GM10248 (cell line): ENCODE data around the gene AEBP2.

Experiments used
- CTCF ChIA-PET: fragments of 300-600 bp; sonication (Branson Sonifier 250); formaldehyde crosslinking; extraction: SDS; loops from one replicate; lab custom pipeline; 2021; ENCODE audit warnings: antibody characterized with exemption; lab: Yijun Ruan, JAX
- POLR2A ChIA-PET: fragments of 350-650 bp; sonication (Branson Sonifier 250); formaldehyde crosslinking; extraction: SDS; loops from one replicate; lab custom pipeline; 2020; ENCODE audit warnings: antibody characterized with exemption; lab: Yijun Ruan, JAX
- DNase-seq: peaks from one replicate; pipeline ENCODE4 v3.0.0; 2012; ENCODE audit errors: extremely low spot score
- TF ChIP-seq, protein P1 (sequence below): IDR thresholded peaks from 2 replicates; pipeline ENCODE4 v1.5.1; 2012; ENCODE audit warnings: mild to moderate bottlenecking, low read depth; ENCODE audit errors: extremely low read depth, missing control alignments, control extremely low read depth

Gene AEBP2

DNA sequence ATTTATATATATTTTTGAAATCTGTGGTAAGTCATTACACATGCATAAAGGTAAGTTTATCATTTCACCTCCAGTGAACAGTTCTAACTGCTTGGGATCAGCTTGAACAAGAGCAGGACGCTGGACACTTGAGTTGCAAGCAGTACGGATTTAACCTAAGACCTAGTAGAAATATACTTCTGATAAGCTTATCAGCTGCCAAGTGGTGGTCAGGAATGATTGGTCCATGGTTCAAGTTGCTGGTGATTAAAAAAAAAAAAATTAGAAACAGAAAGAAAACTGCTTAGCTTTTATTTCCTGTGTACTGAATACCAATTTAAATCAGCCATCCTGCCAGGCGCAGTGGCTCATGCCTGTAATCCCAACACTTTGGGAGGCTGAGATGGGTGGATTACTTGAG is 88.6 kb downstream of the AEBP2 start:
- TF ChIP-seq, protein P1, sequence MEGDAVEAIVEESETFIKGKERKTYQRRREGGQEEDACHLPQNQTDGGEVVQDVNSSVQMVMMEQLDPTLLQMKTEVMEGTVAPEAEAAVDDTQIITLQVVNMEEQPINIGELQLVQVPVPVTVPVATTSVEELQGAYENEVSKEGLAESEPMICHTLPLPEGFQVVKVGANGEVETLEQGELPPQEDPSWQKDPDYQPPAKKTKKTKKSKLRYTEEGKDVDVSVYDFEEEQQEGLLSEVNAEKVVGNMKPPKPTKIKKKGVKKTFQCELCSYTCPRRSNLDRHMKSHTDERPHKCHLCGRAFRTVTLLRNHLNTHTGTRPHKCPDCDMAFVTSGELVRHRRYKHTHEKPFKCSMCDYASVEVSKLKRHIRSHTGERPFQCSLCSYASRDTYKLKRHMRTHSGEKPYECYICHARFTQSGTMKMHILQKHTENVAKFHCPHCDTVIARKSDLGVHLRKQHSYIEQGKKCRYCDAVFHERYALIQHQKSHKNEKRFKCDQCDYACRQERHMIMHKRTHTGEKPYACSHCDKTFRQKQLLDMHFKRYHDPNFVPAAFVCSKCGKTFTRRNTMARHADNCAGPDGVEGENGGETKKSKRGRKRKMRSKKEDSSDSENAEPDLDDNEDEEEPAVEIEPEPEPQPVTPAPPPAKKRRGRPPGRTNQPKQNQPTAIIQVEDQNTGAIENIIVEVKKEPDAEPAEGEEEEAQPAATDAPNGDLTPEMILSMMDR, result no peak
- DNase-seq, result no peak
- ChIA-PET POLR2A (no interaction called here), CTCF (interaction anchor here (1.0 to 1.8 kb wide), 2 partner anchors 8 to 15 kb away, joined by 3 to 5 read pairs; no protein-coding TSS in a partner anchor)

DNA sequence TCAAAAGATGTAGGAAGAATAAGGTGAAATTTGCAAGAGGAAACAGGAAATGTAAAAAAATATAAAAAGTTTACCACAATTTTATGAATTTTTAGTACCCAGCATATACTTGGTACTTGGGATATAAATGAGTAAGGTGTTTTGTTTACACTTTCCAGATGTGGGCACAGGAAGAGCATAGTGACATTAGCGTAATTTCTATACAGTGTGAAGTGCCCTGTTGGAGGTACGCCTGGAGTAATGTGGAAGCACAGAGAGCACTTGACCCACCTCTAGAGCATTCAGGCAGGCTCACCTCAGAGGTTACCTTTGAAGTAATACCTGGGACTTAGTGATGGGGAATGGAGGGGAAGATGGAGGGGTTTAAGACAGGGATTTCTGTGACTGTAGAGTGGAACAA is 89.5 kb downstream of the AEBP2 start:
- TF ChIP-seq, protein P1, result no peak
- no peak for DNase-seq
- CTCF ChIA-PET, result interaction anchor here (1.0 kb wide), 1 partner anchor 9 kb away, joined by 3 read pairs; no protein-coding TSS in a partner anchor
- POLR2A ChIA-PET, result no interaction called here

DNA sequence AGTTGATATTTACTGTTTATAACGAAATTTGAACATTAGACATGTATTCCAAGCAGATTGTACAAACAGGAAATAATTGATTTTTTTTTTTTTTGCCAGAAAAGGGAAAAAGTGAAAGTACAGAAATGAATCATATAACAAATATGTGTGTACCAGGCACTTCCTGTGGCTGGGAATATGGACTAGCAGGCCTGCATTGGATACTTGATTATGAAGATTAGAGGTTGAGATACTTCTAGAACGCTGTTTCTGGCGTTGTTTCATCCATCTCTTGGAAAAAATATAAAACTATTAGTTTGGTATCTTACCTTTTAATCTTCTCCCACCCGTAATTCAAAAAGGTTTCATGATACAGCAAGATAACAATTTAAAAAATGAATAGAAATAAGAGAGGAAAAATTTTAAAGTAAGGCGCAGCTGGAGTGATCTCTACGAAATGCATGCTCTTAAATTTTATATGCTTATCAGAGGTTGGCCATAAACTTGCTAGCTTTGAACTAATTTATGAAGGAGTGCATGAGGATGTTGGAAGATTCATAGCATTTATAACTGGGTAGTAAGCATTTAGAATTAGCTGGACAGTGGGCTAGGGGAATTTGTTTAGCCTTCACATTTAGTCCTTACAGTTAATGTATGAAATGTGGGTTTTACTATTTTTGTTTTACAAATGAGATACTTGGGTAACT is 90.8 kb downstream of the AEBP2 start:
- DNase-seq, result no peak
- CTCF ChIA-PET, result no interaction called here
- POLR2A ChIA-PET, result no interaction called here
- TF ChIP-seq, protein P1, result no peak

DNA sequence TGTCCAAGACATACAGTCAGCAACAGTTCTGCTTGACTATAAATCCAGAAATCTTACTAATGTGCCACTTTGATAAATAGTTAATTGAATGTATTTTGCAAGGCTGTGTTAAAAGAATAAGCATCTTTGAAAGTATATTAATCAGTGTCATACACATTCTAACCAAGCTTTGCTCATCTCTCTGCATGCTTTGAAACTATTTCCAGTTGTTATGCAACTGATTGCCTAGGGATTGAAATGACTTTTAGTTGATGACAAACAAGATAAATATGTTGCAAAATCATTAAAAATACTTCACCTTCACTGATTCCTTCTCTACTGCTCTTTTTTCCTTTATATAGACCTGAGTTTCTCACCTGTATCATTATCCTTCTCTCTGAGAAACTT is 91.3 kb downstream of the AEBP2 start:
- TF ChIP-seq, protein P1, result no peak
- POLR2A ChIA-PET, result no interaction called here
- no peak for DNase-seq
- CTCF ChIA-PET, result no interaction called here

DNA sequence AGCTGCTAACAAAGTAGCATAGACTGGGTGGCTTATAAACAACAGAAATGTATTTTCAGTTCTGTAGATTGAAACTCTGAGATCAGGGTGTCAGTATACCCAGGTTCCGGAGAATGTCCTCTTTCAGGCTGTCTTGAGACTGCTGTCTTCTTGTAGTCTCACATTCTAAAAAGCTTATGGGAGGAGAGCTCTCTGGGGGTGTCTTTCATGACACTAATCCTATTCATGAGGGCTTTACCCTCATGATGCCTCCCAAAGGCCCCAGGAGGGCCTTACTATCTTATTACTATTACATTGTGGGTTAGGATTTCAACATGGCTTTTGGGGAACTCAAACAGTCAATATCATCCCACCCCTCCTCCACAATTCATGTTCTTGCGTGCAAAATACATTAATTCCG is 94.3 kb downstream of the AEBP2 start:
- CTCF ChIA-PET, result interaction anchor here (1.8 kb wide), 1 partner anchor 9 kb away, joined by 6 read pairs; no protein-coding TSS in a partner anchor
- POLR2A ChIA-PET, result no interaction called here

DNA sequence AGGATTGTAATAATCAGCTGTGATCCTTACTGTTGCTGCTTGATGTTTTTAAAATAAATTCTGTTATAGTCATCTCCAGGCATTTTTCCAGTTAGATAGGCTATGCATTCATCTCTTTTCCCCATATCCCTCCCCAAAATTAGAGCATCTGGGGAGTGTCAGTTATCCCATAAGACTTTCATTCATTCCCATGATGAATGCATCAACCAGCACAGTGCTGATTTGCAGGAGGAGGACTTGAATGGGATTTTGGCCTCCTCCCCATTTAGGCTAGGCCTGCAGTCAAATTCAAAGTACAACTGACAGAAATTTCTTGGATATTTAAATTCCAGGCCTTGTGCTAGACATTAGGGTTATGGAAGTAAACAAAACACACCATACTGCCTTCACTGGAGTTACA is 99.8 kb downstream of the AEBP2 start:
- no peak for DNase-seq
- TF ChIP-seq, protein P1, result no peak
- POLR2A ChIA-PET, result no interaction called here
- CTCF ChIA-PET, result no interaction called here

More for the DNA sequence above, 94.3 kb downstream of the AEBP2 start:
- DNase-seq, result no peak
- TF ChIP-seq, protein P1, result no peak

DNA sequence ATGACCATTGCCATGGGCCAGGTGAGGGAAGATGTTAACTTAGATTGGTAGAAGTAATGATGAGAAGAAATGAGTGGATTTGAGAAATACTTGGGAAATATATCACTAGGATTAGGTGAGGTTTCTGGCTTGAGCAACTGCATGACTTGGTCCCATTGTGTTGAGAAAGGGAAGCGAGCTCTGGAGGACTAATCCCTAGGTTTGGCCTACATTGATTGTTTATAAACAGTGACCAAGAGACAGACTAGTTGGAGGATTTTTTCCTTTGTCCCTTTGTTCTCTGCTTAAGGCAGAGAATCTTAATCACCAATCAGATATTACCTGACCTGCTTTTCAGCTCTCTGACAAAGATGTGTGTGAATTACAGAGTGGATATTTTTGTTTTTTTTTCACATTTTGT is 100.5 kb downstream of the AEBP2 start:
- no peak for DNase-seq
- TF ChIP-seq, protein P1, result no peak
- CTCF ChIA-PET, result no interaction called here
- POLR2A ChIA-PET, result no interaction called here
